Common myeloid progenitor, CD34-positive (primary cell): ENCODE measurements around the gene PLEKHG4.
A peak's percentile ranks its signal among the peaks of the same experiment; 100 is the strongest.

Experiments
- CTCF ChIA-PET: fragments of 350-600 bp; sonication (Branson Sonifier 250); formaldehyde crosslinking; loops from one replicate; lab custom pipeline; 2021; ENCODE audit warnings: antibody characterized with exemption; lab: Charles Lee
- POLR2A ChIA-PET: fragments of 350-600 bp; sonication (Branson Sonifier 250); formaldehyde crosslinking; loops from one replicate; lab custom pipeline; 2021; ENCODE audit warnings: antibody characterized with exemption; lab: Charles Lee
- DNase-seq, 3 donors: peaks; one replicate each; pipeline versions ENCODE4 v3.0.0 to v3.0.0-alpha.2; 2013
- H3K27ac ChIP-seq, 2 experiments: 1 replicate in 1 of 2; 2 replicates in 1 of 2; pipeline ENCODE4 v1.7.0; 2013; ENCODE audit warnings: inconsistent platforms in 2 of 2, low read length in 2 of 2, mild to moderate bottlenecking in 2 of 2, low read depth in 1 of 2, moderate library complexity in 1 of 2; ENCODE audit not compliant: severe bottlenecking in 2 of 2, insufficient read depth in 1 of 2, poor library complexity in 1 of 2
- H3K27me3 ChIP-seq, 5 experiments: replicated peaks in 2 of 5; 1 replicate in 3 of 5; 2 replicates in 2 of 5; pipeline versions ENCODE4 v1.6.1 to v1.7.0; 2013; ENCODE audit warnings: low read length in 4 of 5, mild to moderate bottlenecking in 2 of 5, moderate library complexity in 2 of 5, inconsistent platforms in 1 of 5; ENCODE audit not compliant: insufficient read depth in 5 of 5, control insufficient read depth in 4 of 5
- H3K36me3 ChIP-seq, 4 experiments: 1 replicate in 2 of 4; 2 replicates in 2 of 4; pipeline versions ENCODE4 v1.6.1 to v1.7.0; 2013; ENCODE audit warnings: low read length in 3 of 4, control low read depth in 1 of 4, mild to moderate bottlenecking in 1 of 4; ENCODE audit not compliant: control insufficient read depth in 4 of 4, insufficient read depth in 4 of 4
- H3K4me1 ChIP-seq, 4 experiments: 1 replicate in 3 of 4; 2 replicates in 1 of 4; pipeline versions ENCODE4 v1.6.1 to v1.7.1; 2013; ENCODE audit warnings: low read length in 3 of 4, mild to moderate bottlenecking in 3 of 4, control low read depth in 1 of 4, inconsistent platforms in 1 of 4, moderate library complexity in 1 of 4; ENCODE audit not compliant: control insufficient read depth in 4 of 4, insufficient read depth in 4 of 4; ENCODE audit errors: control extremely low read depth in 1 of 4
- H3K4me3 ChIP-seq, 7 experiments: 1 replicate in 4 of 7; 2 replicates in 3 of 7; pipeline versions ENCODE4 v1.5.1 to v1.7.0; 2013; ENCODE audit warnings: mild to moderate bottlenecking in 7 of 7, low read length in 6 of 7, moderate library complexity in 6 of 7, inconsistent platforms in 2 of 7, low read depth in 2 of 7, control low read depth in 1 of 7; ENCODE audit not compliant: insufficient read depth in 4 of 7, control insufficient read depth in 1 of 7; ENCODE audit errors: extremely low read depth in 1 of 7
- H3K9me3 ChIP-seq, 5 experiments: 1 replicate in 4 of 5; 2 replicates in 1 of 5; pipeline versions ENCODE4 v1.6.1 to v1.7.1; 2013; ENCODE audit warnings: low read length in 4 of 5, mild to moderate bottlenecking in 2 of 5, inconsistent platforms in 1 of 5, low read depth in 1 of 5, moderate library complexity in 1 of 5; ENCODE audit not compliant: control insufficient read depth in 4 of 5, insufficient read depth in 2 of 5; ENCODE audit errors: control extremely low read depth in 1 of 5
- WGBS: methylation state at CpG from one replicate; pipeline ENCODE4 v1.1.5; 2013; ENCODE audit not compliant: insufficient coverage; 5-methylcytosine and 5-hydroxymethylcytosine counted together

The PLEKHG4 gene

DNA sequence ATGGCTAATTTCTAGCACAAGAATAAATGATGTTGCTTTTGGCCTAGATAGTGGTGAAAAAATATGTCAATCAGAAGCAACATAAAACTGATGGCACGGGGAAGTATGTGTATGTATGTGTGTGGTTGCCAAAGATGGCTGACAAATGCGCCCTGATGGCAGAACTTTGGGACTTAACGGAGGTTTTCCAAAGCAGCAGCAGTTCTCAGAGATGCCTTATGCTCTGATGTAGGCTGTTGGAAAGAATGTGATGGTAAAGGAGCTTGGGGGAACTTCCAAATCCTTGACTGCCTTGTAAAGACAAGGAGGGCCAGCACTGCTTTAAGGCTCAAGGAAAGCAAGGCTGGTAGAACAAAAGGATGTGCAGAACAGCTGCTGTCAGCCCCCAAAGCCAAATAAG, 31.2 kb downstream of the PLEKHG4 start:
- H3K27ac ChIP-seq = no peak overlapping the region
- no peaks in the 10 kb centered on the region for H3K9me3 ChIP-seq
- CTCF ChIA-PET = no interaction called here
- no peaks in the 10 kb centered on the region for H3K27me3 ChIP-seq
- no peak for DNase-seq
- H3K4me1 ChIP-seq = no peaks in the 10 kb centered on the region
- H3K4me3 ChIP-seq = no peak overlapping the region
- WGBS = 100% methylated on average over 3 of the region's 3 CpGs
- H3K36me3 ChIP-seq = no peaks in the 10 kb centered on the region
- POLR2A ChIA-PET = no interaction called here

DNA sequence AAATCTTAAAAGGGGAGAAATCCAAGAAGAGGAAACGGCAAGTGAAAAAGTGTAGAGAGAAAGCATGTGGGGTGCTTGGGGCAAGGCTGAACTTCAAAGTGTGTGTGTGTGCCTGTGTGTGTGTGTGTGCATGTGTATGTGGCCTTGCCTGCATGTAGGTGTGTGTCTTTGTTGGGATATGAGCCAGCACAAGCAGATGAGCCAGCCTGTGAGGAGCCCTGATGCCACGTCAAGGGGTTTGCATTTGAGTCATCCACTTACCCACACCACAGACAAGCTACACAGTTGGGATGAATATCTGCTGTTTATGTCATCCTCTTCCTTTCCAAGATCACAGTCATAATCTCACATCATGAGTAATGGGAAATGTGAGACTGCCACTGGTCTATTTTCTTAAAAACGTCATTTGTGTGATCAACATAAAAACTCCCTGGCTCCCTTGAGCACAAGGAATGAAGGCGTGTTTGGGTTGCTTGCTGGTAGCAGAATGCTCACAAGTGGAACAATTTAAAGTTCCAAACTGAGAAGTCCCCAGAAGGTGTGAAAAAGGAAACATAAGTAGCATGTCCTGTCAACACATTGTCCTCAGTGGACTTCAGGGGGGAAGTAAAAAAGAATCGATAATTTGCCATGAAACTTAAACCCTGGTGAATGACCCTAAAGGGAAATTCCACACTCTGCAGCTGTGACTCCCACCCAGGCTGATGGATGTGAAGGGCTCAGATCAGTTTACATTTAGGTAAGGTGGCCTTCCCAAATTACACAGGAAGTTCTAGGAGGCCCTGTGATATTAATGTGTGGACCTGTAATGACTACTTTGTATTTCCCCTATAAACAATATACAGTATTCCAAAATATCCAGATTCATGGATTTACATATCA, 32.5 kb downstream of the PLEKHG4 start:
- 89% methylated on average over 3 of the region's 5 CpGs for WGBS

DNA sequence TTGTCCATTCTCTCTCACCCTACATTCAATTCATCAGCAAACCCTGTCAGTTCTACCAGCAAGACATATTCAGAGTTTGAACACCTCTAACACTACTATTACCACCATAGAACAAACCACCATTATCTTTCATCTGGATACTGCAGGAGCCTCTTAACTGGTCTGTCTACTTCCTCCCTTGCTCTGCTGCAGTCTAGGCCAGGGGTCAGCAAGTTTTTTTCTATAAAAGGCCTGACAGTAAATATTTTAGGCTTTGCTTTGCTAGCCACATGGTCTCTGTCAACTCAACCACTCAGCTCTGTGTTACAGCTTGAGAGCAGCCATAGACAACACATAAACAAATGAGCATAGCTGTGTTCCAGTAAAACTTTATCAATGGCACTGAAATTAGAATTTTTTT, 33.4 kb downstream of the PLEKHG4 start:
- Histone ChIP-seq H3K4me1 (no peaks in the 10 kb centered on the region), H3K27ac (no peak overlapping the region), H3K27me3 (no peaks in the 10 kb centered on the region), H3K4me3 (no peak overlapping the region), H3K9me3 (no peaks in the 10 kb centered on the region), H3K36me3 (no peaks in the 10 kb centered on the region)
- no peak for DNase-seq
- ChIA-PET CTCF (interaction anchor here (1.0 to 1.4 kb wide), 2 partner anchors 43 to 52 kb away, joined by 3 read pairs; no protein-coding TSS in a partner anchor), POLR2A (interaction anchor here (0.7 kb wide), 1 partner anchor 42 kb away, joined by 4 read pairs; no protein-coding TSS in a partner anchor)

More for the DNA sequence above, 32.5 kb downstream of the PLEKHG4 start:
- ChIA-PET CTCF (no interaction called here), POLR2A (no interaction called here)
- no peak overlapping the region for H3K27ac ChIP-seq
- H3K4me1 ChIP-seq = no peaks in the 10 kb centered on the region
- no peaks in the 10 kb centered on the region for H3K36me3 ChIP-seq
- no peak overlapping the region for H3K4me3 ChIP-seq
- H3K9me3 ChIP-seq = no peaks in the 10 kb centered on the region
- no peak for DNase-seq
- no peaks in the 10 kb centered on the region for H3K27me3 ChIP-seq

DNA sequence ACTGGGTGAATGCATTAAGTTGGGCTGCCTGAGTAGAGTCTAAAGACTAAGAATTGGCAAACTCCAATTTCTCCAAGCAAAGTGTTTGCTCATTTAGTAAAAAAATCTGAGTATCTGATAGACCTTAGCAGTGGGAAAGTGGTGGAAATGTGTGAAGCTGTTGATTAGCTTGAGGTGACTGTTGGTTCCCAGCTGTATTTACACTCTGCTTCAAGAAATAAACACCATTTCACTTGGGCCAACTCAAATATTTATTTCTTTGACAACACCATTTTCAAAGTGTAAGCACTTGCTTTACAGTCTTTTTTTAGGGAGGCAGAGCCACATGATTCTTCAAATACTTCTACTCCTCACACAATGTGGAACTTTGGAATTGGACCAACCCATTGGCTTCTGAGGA, 38.5 kb downstream of the PLEKHG4 start:
- Histone ChIP-seq H3K36me3 (no peaks in the 10 kb centered on the region), H3K27ac (no peak overlapping the region), H3K4me3 (no peak overlapping the region), H3K27me3 (peaks cover 0 to 6% (median 0%) of the 10 kb centered on the region in 5 experiments), H3K4me1 (no peaks in the 10 kb centered on the region), H3K9me3 (no peaks in the 10 kb centered on the region)
- DNase-seq = no peak
- CTCF ChIA-PET = interaction anchor here (0.9 to 1.3 kb wide), 2 partner anchors 9 to 10 kb away, joined by 3 read pairs; partner anchors contain the start of genes KCTD19 and LRRC36
- POLR2A ChIA-PET = no interaction called here

DNA sequence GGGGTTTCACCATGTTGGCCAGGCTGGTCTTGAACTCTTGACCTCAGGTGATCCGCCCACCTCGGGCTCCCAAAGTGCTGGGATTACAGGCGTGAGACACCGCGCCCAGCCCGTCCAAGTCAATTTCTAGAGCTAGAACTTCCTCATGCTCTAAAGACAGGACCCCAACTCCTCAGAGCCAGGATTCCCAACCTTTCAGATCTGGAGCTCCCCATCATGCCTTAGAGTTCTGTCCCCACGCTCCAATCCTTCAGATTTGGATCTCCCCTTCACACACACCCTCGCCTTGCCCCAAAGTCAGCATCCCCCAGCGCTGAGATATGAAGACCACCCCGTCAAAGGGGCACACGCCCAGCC, 46.8 kb downstream of the PLEKHG4 start:
- Histone ChIP-seq H3K27ac (peak overlapping the region in 1 of 2 experiments; percentile 41), H3K27me3 (no peaks in the 10 kb centered on the region), H3K9me3 (no peaks in the 10 kb centered on the region), H3K36me3 (no peaks in the 10 kb centered on the region), H3K4me3 (peak overlapping the region; percentile 43 to 88 (median 68)), H3K4me1 (peaks cover 0 to 19% (median 11%) of the 10 kb centered on the region in 4 experiments)
- CTCF ChIA-PET = interaction anchor here (1.2 to 2.4 kb wide), 13 partner anchors 8 to 73 kb away, joined by 3 to 9 read pairs (median 4); no protein-coding TSS in a partner anchor
- POLR2A ChIA-PET = no interaction called here
- 25% methylated on average over 11 of the region's 11 CpGs for WGBS
- DNase-seq = no peak

DNA sequence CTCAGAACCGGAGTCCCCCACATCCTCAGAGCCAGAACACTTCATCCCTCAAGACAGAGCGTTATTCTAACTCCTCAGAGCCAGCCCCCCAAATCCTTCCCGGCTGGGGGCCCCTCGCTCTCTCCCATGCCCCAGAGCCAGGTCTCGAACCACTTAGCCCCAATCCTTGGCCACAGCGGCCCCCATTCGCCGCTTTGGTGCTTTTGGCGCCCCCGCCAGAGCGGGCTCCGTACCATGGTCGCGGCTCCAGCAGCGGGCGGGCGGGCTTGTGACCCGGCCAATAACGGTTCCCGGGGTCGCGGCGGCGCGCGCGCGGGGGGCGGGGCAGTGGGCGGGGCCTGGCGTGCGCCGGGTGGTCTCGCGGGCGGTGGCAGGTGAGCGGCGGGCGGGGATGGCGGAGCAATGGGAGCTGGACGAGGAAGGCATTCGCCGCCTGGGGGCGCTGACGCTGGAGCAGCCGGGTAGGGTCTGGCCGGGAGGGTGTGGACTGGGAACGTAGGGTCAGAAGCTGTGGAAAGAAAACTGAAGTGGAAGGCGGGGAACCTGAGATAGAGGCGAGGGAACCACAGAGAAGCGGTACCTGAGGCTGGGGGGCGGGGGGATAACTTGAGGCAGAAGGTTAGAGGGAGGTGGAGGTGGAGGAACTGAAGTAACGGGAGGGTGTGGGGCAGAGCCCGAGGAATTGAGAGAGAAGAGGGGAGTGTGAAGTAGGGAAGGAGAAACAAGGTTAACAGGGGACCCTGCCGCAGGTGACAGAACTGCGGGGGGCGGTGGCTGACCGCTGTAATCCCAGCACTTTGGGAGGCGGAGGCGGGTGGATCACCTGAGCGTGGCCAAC, 47.4 kb downstream of the PLEKHG4 start, which contains the start of the genes KCTD19 and LRRC36:
Gene KCTD19 (minus strand): TSS at position 270 of the 838 bp plus-strand sequence. CDS start 34 bp downstream, at position 236.
Gene LRRC36 (plus strand): TSS at position 344 of the 838 bp plus-strand sequence. CDS start 48 bp downstream, at position 392.
- WGBS = 11% methylated on average over 43 of the region's 61 CpGs
- peak within 1 kb of the TSS in 1 of 2 experiments; percentile 41 for H3K27ac ChIP-seq
- peaks cover 0 to 19% (median 11%) of the 10 kb centered on the region in 4 experiments for H3K4me1 ChIP-seq
- ChIA-PET CTCF (interaction anchor here (0.8 to 2.4 kb wide), 19 partner anchors 9 to 94 kb away, joined by 3 to 8 read pairs (median 4); no protein-coding TSS in a partner anchor), POLR2A (no interaction called here)
- H3K36me3 ChIP-seq = no peaks in the 10 kb centered on the region
- H3K4me3 ChIP-seq = peak within 1 kb of the TSS; percentile 43 to 88 (median 68)
- H3K27me3 ChIP-seq = no peaks in the 10 kb centered on the region
- peak; percentile 78 to 80 (median 78) for DNase-seq
- no peaks in the 10 kb centered on the region for H3K9me3 ChIP-seq
